Nucleus accumbens (tissue), 56 donors: Measurements from ENCODE around the gene SEPTIN2.
"Not testable (repeated sequence)": the region's sequence is repeated elsewhere in the genome, so short reads cannot be mapped to it uniquely, and the experiment has no call there.

Experiments used
- DNase-seq, 56 donors: peaks; one replicate each; lab custom pipeline; 2025; lab: John Stamatoyannopoulos, UW

The SEPTIN2 gene

DNA sequence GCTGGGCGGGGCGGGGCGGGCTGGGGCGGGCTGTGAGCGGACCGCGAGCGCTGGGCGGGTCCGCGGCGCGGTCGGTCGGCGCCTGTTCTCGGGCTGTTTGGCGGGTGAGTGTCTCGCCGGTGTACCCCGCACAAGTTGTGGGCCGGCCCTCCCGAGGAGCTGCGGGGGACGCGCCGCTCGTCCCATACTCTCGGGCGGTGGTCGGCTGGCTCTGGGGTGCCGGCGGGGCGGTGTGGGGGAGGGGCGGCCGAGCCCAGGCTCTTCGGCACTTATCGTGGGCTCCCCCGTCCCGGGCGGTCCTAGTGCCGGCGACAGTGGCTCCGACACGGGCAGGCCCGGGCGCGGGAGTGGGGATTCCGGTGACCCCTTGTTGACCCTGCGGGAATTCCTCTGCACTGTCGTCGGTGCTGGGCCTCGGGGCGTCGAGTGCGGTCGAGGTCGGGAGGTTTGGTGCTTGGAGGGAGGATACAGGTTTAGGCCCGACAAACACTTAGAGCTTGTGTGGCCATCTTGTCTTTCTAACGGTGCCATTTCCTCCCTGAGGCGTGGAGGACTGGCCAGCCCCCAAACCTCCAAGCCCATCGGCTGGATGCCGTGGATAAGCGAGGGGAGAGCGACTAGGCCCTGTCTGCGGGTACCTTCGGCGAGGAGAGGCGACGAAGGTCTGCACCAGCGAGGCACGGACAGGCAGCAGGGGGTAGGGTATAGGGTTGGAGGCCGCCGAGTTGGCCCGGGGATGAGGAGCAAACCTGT lies at the start of gene SEPTIN2:
SEPTIN2 (plus strand) TSS at position 47 of the 753 bp plus-strand sequence. CDS start 8,308 bp downstream, outside the sequence.
- DNase-seq = peak in 42 of 56 donors; percentile 43 to 95 (median 84)

DNA sequence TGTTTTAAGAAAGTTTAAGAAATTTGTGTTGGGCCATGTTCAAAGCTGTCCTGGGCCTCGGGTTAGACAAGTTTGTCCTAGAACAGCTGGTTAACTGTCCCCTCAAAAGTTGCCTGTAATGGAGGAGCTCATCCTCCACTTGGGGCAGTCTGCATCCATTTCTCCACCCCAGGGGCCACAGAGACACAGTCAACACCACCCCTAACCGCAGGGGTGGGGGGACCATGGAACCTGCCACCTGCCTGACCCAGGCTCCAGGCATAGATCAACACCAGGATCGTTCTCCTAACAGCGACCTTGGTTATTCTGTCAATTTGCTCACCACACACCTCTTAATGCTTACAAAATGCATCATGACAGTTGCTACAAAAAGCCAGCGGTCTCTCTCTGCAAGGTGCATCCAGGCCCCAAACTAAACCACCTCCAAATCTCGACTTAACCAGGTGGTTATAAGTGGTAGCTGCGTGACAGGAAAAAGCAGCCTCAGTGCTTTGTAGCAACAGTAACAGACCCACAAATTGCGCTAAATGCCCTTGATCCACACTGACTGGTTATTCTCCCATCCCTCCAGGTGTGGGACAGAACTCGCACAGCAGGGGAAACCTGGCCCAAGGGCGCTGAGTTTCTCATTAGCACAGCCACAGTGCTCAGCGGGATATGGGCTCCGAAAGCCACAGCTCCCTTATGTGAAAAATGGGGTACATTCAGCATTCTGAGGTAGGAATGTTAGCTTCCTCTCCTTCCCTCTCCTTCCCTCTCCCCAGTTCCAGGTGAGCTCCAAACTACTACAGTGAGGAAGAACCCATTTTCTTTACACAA lies 48.3 kb upstream of the SEPTIN2 start:
- no peak for DNase-seq

DNA sequence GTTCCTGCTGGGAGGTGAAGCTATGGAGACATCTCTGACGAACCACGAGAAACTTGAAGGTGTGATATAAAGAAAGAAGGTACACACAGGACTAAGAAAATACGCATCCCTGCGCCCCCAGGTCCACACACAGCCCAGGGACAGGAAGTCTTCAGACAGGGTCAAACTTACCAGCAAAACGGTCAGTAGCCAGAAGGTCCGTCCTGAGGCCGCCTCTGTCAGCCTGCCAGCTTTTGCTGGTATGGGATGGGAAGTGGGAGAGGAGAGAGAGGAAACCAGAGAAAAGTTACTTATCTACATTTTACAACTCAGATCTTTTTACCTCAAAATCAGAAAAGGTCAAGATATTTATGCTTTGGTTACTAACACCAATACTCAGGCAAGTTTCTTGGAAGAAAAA lies 47.4 kb upstream of the SEPTIN2 start:
- DNase-seq = no peak

DNA sequence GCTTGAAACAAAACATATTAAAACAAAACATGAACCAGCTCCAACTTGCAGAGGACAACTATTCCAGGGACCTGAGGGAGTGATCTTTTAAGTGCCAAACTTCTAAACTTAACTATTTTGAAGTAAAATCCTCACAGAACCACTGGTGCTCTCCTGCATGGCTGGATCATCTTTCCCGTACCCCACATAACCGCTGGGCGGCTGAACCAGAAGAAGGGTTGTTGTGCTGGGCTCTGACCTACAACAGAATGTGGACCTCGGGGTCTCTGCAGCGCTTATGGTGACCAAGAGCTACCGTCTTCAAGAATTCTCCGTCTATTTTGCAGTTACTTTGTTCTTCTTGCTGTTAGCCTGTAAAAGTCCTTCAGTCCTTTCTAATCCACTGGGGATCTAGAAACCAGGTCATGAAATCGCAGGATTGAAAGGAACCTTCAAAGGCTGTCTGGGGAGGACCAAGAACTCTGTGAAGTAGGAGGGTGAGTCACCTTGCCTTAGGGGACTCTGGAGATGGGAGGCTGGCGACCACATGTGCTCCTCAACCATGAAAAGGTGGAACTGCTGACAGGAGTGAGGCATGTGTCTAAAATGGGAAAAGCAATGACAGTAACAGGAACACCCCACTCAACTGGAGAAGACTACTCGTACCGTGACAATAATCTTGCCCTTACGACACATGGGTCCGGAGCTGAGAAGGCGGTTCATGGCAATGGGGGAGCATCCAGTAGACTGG lies 46.8 kb upstream of the SEPTIN2 start:
- no peak for DNase-seq

DNA sequence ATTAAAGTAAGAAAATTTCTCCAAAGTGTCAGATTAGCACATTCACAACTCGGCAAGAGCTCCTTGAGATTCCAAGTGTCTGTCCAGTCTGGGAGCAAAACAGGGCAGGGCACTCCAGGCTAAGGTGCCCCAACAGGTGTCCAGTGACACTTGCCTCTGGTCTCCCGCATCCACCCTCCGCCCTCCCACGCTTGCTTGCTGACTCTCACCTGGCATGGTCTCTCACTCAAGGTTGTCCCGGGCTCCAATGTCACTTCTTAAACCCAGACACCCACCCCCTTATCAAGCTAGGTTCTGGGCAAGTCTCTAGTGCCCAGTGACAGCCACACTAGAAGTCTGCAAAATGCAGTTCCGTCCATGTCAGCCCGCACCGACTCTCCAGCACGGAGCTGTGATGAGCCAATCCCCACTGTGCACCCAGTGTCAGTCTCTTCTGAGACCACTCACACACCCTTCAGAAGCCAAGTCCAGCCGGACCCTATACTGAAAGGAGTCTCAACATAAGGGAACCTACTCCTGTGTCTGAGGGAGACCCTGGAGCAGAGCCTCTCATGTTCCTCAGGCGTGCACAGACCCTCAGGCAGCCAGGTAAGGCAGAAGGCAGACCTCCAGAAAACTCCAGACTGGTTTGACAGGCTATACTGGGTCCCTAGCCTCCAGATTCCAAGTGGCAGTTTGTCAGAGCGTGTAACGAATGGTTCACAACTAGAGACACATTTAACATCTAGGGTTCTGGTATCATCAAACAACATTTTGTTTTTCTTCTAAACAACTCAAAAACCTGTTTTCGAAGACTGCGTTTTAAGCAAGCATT lies 45.8 kb upstream of the SEPTIN2 start:
- no peak for DNase-seq

DNA sequence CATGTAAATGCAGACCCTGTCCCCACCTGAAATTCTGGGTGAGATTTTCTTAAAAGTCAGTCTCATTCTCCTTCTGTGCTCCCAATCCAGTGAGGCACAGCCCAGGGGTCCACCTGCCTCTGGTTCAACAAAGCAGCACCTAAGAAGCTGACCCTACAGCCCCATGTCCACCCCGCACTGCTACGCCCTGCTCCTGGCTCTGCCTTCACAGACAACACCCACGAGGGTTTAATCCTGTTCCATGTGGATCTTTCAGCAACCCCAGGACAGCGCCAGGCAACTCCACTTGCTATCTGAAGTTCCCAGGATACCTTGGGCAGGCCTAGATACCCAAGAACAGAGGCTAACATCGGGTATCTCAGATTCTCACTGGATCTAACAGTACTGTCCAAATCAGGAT lies 45.2 kb upstream of the SEPTIN2 start:
- no peak for DNase-seq

DNA sequence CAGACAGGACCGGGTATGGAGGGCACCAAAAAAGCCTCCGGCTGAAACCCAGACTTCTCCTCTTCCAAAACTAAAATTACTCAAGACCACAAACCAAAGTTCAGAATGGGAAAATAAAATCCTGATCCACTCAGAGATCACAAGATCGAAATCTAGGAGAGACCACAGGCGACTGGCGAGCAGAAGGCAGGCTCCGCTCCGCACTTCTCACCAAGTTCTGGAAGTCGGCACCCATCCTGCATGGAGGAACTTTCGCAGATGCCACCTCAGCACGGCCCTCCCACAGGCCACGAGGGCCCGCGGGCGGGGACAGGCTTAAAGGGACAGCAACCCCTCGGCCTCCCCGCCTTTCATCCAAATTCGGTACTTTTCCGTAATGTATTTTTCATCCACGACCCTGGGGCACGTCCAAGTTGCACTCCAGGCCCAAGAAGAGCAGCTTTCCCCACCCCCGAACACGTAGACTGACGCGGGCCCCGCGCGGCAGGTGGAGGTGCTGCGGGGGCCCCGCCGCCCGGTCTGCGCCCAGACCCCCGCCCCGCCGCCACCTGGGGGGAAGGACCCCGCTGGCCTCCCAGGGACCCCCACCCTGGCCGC lies 43.9 kb upstream of the SEPTIN2 start:
- DNase-seq = peak in 52 of 56 donors; percentile 7 to 87 (median 52)

DNA sequence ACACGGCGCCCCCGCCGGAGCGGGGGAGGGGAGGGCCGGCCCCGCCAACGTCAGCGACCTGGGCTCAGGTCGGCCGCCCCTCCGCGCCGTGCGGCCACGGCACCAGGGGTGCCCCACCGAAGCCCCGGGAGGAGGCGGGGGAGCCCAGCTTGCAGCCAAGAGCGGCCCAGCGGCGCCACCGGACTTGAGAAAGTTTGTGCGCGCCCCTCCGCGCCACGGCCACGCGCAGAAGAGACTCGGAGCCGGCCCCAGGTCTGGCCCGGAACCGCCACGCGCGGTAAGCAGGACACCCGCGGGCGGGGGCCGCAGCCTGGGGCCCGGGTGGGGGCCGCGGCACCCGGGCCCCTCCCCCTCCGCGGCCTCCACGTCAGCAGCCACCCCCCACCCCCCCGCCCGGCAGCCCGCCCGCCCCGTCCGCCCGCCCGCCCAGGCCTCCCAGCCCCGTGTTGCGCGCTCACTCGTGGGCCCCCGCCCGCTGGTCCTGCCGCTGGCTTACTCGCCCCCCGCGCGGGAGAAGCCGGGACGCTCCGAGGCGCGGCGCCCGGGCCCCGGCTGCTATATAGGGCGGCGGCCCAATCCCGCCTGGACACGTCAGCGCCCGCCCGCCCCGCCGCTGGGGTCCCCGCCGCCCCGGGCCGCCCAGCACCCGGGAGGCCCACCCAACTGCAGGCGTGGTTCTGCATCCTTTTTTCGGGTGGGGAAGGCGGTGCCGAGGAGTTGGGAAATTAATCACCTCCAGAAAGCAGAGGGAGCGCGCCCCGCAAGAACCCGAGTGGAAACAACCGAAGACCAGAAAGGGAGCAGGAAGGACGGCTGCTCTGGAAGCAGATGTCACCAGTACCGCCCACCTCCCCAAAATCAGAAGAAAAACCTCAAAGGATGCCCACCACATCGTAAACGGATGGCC lies 43.2 kb upstream of the SEPTIN2 start:
- DNase-seq = peak in 43 of 56 donors; percentile 9 to 86 (median 36)

DNA sequence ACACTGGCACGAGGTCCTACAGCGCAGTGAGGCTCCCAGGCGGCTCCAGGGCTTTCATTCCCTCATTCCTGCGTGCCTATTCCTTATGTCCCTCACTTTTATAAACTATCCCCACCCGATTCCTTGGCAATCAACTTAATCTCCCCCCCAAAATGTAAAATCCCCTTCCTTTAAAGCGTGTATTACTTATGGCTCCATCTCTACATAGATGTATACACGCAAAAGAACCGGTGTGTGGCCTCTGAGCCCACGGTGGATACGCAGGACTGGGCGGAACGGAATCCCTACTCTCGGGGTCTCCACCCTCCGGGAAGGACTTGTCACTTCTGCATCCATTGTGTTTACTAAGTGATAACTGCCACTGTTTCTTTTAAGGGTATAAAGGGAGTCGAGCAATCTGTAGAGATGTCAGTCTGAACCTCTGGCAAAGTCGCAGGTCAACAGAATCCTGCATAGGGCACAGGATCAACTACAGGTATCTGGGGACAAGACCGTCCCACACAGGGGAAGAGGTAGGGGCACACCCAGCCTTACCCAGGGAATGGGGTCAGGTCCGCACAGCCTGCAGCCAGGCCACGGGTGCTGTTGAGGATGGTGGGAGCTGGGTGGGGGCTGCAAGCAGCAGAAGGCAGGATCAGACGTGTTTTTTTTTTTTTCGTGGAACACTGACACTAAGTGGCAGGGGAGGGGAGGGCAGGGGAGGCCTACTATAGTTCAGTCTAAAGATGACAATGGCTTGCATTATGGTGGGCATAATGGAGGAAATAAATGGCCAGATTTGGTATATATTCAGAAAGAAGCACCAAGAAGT lies 42.3 kb upstream of the SEPTIN2 start:
- DNase-seq = no peak

DNA sequence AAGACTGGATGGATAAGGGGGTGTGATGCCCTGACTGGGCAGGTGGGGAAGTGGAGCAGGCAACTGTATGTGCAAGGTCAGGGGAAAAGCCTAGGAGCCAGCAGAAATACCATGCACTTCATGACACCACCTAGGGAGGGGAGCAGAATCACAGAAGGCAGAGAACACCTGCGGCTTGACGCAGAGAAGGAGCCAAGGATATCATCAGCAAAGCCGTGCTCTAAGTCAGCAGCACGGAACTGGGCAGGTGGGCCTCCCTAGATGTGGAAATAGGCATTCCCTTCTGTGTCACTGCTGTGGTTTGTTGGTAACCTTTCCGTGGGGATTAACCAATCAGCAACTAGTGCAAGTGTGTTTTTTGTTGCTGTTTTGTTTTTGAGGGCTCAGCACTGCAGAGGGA lies 41.6 kb upstream of the SEPTIN2 start:
- DNase-seq = no peak

DNA sequence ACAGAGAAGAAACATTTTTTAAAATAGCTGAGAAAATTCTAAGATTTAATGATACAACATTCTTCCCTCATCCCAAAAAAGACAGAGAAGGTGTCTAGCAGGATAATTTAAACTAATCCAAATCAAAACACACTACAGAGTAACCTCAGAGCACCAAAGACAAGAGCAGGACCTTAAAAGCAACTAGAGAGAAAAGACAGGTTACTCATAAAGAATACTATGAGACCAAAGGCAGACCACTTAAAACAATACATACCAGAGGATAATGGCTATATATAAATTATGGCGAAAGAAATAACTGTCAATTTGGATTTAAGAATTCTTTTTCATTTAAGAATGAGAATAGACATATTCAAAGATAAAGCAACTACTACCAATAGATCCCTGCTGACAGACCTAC lies 40.2 kb upstream of the SEPTIN2 start:
- no peak for DNase-seq

DNA sequence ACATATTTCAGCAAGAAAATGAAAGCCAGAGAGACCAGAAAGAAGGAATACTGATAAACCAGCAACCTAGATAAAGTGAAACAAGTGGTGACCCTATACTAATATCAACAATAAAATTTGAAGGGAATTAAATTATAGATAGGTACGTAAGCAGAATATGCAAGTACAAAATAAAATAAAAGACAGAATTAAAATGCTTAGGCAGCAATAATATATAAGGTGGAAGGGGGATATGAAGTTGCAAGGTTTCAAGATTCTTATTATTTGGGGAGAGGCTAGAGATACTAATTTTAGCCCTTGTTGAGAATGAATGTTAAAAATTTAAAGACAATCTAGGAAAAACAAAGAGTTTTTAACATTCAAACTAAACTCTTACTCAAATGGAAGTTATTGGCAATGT lies 39.8 kb upstream of the SEPTIN2 start:
- no peak for DNase-seq

DNA sequence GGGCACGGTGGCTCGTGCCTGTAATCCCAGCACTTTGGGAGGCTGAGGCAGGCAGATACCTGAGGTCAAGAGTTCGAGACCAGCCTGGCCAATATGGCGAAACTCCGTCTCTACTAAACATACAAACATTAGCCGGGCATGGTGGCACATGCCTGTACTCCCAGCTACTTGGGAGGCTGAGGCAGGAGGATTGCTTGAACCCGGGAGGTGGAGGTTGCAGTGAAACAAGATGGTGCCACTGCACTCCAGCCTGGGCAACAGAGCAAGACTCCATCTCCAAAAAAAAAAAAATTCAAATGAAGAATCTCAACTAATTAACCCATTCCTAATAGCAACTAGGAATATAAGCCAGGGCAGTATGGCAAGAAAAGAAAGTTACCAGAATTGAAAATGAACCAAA lies 37.4 kb upstream of the SEPTIN2 start:
- DNase-seq = not testable (repeated sequence)

DNA sequence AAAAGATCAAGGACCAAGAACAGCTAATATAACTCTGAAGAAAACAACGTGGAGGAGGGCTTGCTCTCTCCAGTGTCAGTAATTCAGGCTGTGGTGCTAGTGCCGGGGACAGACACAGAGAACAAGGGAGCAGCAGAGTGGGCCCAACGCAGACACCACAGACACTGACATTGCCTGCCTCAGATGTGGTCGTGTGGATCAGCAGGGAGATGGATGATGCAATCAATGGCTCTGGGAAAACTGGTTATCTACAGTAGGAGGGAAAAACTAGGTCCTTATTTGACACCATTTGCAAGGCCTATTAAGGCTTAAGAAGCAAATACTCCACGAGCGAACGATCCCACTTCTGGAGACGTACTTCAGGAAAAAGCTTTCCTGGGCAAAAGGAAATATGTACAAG lies 36.3 kb upstream of the SEPTIN2 start:
- DNase-seq = no peak

DNA sequence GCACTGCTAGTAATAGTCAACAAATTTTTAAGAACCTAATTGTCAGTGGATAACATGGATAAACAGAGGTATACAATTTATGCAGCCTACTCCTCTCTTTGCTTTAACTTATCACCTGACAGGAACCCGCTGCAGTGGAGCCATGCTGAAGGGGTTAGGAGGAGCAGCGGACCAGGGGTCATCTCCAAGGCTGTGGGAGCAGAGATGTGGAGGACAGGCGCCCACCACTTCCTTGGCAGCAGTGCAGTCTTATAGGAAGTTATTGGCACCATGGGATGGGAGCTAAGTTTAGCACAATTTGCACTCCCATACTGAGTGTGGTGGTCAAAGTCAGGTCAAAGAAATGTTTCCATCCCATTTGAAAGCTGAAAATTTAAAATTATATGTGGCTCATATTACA lies 35.9 kb upstream of the SEPTIN2 start:
- no peak for DNase-seq

DNA sequence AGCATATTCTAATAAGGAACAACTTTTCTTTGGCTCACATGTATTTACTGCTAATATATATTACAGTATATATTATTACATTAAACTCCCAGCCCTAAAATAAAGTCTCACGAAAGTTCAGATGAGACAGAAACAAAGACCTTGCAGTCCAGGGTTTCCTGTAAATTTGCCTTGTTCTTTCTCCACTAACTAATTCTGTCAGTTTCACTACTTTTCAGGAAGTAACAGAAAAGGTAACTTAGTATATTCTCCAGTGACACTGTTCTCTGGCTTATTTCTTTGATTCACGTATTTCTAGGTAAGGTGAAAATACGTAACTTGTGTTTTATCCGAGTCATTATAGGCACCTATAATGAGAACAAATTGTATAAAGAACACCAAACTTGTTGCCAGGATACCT lies 35.4 kb upstream of the SEPTIN2 start:
- DNase-seq = no peak

DNA sequence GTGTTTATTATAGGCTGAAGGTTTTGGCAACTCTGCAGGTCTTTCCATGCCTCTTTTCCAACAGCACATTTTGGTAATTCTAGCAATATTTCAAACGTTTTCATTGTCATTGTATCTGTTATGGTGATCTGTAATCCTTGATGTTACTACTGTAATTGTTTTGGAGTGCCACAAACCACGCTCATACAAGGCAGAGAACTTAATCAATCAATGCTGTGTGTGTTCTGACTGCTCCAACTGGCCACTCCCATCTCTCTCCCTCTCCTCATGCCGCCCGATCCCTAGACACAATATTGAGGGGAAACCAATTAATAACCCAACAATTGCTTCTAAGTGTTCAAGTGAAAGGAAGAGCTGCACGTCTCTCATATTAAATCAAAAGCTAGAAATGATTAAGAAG lies 33.2 kb upstream of the SEPTIN2 start:
- no peak for DNase-seq

DNA sequence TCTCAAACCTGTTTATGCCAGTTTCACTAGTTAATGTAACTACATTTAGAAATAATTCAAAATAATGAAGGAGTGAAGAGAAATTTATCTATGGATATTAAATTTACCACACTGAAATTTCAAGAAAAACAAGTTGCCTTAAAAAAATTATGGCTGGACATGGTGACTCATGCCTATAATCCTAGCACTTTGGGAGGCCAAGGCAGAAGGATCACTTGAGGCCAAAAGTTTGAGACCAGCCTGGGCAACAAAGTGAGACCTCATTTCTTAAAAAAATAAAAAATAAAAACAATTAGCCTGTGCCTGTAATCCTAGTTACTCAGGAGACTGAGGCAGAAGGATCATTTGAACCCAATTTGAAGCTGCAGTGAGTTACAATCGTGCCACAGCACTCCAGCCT lies 30.1 kb upstream of the SEPTIN2 start:
- no peak for DNase-seq
